Natural killer cell treated with Interleukin-12 subunit alpha and Interleukin-12 subunit beta and Interleukin-15 and Interleukin-18, amount 100 ng/mL, for 72 hours (primary cell): ENCODE measurements around the gene CTXN1. TPM values are rescaled to one million over a fixed set of nuclear protein-coding genes. Genes with fewer than 3 reads are reported as not detected.
A peak's percentile ranks its signal among the peaks of the same experiment; 100 is the strongest.
"Not testable (repeated sequence)": the region's sequence is repeated elsewhere in the genome, so short reads cannot be mapped to it uniquely, and the experiment has no call there.

Experiments
- ATAC-seq, 2 donors: fragments of 150-1000 bp; cut with Tn5 transposase in 1 of 2; sonication (Bioruptor Pico), chemical (Tn5 transposase) in 1 of 2; 2 replicates each; pipeline ENCODE4 v1.10.0; 2021
- DNase-seq: peaks from one replicate; pipeline ENCODE4 v3.0.0; 2022; ENCODE audit warnings: low spot score
- H3K27ac Mint-ChIP-seq, 2 donors: 1 replicate in 1 of 2; 2 replicates in 1 of 2; pipeline ENCODE4 v1.8.0; 2022; ENCODE audit warnings: mixed read lengths in 2 of 2, mild to moderate bottlenecking in 1 of 2, moderate library complexity in 1 of 2
- H3K27me3 Mint-ChIP-seq, 2 donors: 1 replicate in 1 of 2; 2 replicates in 1 of 2; pipeline ENCODE4 v1.8.0; 2022; ENCODE audit warnings: mixed read lengths in 2 of 2
- H3K36me3 Mint-ChIP-seq: one replicate; pipeline ENCODE4 v1.8.0; 2022; ENCODE audit warnings: mixed read lengths
- H3K4me1 Mint-ChIP-seq, 2 donors: 1 replicate in 1 of 2; 2 replicates in 1 of 2; pipeline ENCODE4 v1.8.0; 2022; ENCODE audit warnings: low read depth in 2 of 2, mixed read lengths in 2 of 2, mild to moderate bottlenecking in 1 of 2
- H3K4me3 Mint-ChIP-seq: one replicate; pipeline ENCODE4 v1.8.0; 2022; ENCODE audit warnings: mixed read lengths
- H3K9me3 Mint-ChIP-seq: 2 replicates; pipeline ENCODE4 v1.8.0; 2022; ENCODE audit warnings: mixed read lengths
- total RNA-seq, 2 donors: library from RNA; stranded (reverse); gene quantifications; one replicate each; pipeline ENCODE4 v1.2.3, GENCODE V29; 2022

CTXN1 gene
- total RNA-seq, 2 donors from 2014 or later: 0.33 TPM; not detected in 1

DNA sequence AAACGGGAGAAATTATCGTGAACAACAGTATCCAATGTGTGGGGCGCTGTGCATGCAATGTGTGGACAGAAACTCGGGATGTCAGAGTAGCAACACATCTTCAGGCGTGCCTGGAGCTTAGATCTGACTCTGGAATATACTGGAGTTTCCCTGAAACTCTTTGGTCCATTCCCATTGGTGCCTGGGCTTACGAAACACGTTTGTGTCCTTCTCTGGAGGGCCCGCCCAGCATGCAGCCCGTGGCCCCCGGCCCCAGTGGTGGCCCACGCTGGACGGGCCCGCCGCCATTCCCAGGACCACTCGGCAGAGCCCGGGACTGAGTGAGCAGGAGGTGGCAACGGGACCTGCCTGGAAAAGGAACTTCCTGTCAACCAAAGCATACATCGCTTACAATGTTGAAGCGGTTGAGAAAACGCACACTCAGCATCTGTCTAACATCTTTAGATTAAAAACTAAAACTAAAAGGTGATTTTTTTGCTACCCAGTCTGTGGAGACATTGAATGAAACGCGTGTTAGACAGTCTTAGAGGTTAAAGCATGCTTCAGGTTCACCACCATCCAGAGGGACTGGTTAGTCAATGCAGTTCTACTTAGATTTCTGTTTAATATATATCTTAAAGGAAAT is 36.8 kb upstream of the CTXN1 start:
- DNase-seq: no peak
- no peaks in the 10 kb centered on the region for H3K9me3 Mint-ChIP-seq
- no peak for ATAC-seq
- no peak overlapping the region for H3K4me3 Mint-ChIP-seq
- H3K27ac Mint-ChIP-seq: no peak overlapping the region
- peaks cover 0 to 8% of the 10 kb centered on the region in 2 donors for H3K4me1 Mint-ChIP-seq
- no peaks in the 10 kb centered on the region for H3K27me3 Mint-ChIP-seq
- H3K36me3 Mint-ChIP-seq: peaks cover 10% of the 10 kb centered on the region

DNA sequence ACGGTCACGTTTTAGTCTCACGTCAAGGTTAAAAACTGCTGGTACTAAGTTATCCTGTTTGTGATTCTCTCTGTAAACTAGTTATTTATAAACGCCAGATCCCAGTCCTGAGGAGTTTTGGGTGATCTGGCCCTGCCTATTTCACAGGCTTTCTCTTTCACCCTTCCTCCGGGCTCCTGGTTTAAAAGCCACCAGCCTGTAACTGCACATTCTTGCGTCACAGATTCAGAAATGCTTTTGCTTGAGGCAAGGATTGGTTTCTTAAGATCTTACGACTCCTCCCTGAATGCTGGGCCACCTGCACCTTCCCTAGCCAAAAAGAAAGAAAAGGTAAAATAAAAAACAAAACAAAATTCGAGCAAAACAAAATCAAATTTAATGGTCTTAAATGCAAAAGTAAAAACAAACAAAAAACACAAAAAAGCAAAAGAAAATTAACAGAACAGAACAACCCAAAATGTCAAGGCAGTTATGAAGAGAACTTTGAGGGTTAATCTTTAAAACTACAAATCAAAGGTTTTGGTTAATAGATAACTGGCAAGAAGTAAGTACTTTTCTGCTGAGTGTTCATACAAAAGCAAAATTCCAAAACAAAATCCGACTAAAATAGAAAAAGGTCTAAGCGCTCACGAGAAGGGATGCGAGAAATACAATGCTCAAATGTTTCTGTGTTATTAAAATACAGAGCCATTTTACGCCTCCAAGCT is 36.1 kb upstream of the CTXN1 start:
- no peaks in the 10 kb centered on the region for H3K9me3 Mint-ChIP-seq
- H3K4me3 Mint-ChIP-seq: no peak overlapping the region
- peak overlapping the region in 1 of 2 donors; percentile 38 for H3K27ac Mint-ChIP-seq
- DNase-seq: no peak
- ATAC-seq: no peak
- H3K4me1 Mint-ChIP-seq: peaks cover 0 to 7% of the 10 kb centered on the region in 2 donors
- peaks cover 10% of the 10 kb centered on the region for H3K36me3 Mint-ChIP-seq
- no peaks in the 10 kb centered on the region for H3K27me3 Mint-ChIP-seq

DNA sequence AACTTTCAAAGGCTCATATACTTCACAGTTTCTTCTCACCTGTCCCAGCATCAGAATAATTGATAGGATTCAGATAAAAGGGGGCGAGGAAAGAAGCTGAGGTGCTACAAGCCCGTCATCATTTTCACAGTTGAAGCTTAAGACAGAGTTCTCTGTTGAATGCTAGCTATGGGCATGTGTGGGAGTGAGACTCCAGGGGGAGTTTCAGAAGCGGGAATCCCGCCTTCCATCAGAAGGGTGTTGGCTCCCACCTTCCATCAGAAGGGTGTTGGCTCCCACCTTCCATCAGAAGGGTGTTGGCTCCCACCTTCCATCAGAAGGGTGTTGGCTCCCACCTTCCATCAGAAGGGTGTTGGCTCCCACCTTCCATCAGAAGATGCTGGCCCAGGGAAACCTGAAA is 35.1 kb upstream of the CTXN1 start:
- H3K9me3 Mint-ChIP-seq, ATAC-seq, H3K27me3 Mint-ChIP-seq, H3K27ac Mint-ChIP-seq, H3K4me1 Mint-ChIP-seq, DNase-seq, H3K4me3 Mint-ChIP-seq, H3K36me3 Mint-ChIP-seq: not testable (repeated sequence)

DNA sequence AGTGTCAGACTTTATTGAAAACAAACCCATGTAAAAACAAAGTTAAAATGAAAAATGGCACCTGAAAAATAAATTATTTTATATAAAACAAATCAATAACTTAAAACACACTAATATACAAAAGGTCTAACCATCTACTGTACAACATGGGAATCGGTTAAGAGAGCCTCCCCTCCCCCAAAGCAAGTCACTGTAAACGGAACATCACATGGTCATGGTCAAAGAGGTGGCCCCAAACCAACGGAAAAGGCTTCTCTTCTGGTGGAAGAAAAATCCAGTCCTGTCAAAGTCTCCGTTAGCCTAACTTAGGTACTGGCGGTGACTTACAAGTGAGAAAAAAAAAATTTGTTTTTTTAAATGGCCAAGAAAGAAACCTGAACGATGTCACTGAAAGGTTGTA is 33.3 kb upstream of the CTXN1 start:
- H3K4me3 Mint-ChIP-seq: no peak overlapping the region
- peaks cover 0 to 4% of the 10 kb centered on the region in 2 donors for H3K4me1 Mint-ChIP-seq
- no peaks in the 10 kb centered on the region for H3K27me3 Mint-ChIP-seq
- DNase-seq: no peak
- peaks cover 6% of the 10 kb centered on the region for H3K36me3 Mint-ChIP-seq
- H3K27ac Mint-ChIP-seq: no peak overlapping the region
- H3K9me3 Mint-ChIP-seq: no peaks in the 10 kb centered on the region
- ATAC-seq: no peak

DNA sequence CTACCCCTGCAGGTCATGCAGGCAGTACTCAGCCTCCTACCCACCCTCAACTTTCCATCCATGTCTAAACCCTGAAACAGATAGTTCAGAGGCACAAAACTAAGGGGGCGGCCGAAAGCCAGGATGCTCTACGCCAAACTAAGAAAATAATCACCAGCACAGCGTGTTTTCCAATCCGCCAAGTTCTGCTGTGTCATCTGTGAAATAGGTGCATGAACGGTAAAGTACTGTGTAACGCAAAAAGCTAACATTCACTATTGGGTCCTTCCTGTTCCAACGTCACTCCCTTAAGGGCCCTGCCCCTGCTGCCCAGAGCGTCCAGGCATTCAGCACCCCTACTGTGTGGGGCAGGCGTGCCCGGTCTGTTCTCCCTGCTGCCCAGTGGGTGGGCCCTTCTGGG is 29.8 kb upstream of the CTXN1 start:
- H3K27me3 Mint-ChIP-seq: no peaks in the 10 kb centered on the region
- no peaks in the 10 kb centered on the region for H3K9me3 Mint-ChIP-seq
- no peak for DNase-seq
- H3K36me3 Mint-ChIP-seq: no peaks in the 10 kb centered on the region
- no peak overlapping the region for H3K27ac Mint-ChIP-seq
- no peak overlapping the region for H3K4me3 Mint-ChIP-seq
- ATAC-seq: no peak
- peaks cover 0 to 4% of the 10 kb centered on the region in 2 donors for H3K4me1 Mint-ChIP-seq

DNA sequence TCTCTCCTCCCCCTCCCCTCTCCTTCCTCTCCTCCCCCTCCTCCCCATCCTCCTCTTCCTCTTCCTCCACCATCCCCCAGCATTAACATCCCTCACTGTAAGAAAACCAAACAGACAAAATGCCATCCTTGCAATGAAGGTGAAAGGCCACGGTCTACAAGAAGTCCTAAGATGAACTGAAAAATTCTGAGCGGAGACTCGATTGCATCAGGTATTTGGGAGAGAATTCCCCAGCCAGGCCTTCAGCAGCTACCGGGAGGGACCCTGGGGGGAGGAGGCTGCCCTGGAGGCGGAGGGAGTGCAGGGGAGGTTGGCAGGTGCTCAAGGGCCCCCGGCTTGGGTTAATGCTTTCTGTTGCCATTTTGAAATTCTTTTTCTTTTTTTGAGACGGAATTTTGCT is 27.6 kb upstream of the CTXN1 start:
- no peaks in the 10 kb centered on the region for H3K9me3 Mint-ChIP-seq
- no peaks in the 10 kb centered on the region for H3K36me3 Mint-ChIP-seq
- no peak overlapping the region for H3K4me3 Mint-ChIP-seq
- H3K4me1 Mint-ChIP-seq: peaks cover 0 to 4% of the 10 kb centered on the region in 2 donors
- ATAC-seq (no peak), DNase-seq (no peak)
- H3K27ac Mint-ChIP-seq: no peak overlapping the region
- no peaks in the 10 kb centered on the region for H3K27me3 Mint-ChIP-seq

DNA sequence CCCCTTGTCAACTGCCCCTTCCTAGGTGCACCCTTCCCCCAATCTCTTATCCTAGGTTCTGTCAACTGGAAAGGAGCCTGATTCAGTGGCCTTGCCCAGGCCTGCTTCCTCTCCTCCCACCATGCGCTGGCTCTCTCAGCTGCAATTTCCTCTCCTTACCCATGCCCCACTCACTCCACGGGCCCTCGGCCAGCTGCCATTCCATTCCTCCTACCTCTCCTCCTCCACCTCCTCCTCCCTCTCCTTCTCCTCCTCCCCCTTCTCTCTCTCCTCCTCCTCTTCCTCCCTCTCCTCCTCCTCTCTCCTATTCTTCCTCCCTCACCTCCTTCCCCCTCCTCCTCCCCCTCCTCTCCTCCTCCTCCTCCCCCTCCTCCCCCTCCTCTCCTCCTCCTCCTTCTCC is 27.1 kb upstream of the CTXN1 start:
- Mint-ChIP-seq H3K9me3 (no peaks in the 10 kb centered on the region), H3K27ac (no peak overlapping the region), H3K4me3 (no peak overlapping the region), H3K4me1 (peaks cover 0 to 4% of the 10 kb centered on the region in 2 donors), H3K27me3 (no peaks in the 10 kb centered on the region), H3K36me3 (no peaks in the 10 kb centered on the region)
- no peak for DNase-seq
- no peak for ATAC-seq

DNA sequence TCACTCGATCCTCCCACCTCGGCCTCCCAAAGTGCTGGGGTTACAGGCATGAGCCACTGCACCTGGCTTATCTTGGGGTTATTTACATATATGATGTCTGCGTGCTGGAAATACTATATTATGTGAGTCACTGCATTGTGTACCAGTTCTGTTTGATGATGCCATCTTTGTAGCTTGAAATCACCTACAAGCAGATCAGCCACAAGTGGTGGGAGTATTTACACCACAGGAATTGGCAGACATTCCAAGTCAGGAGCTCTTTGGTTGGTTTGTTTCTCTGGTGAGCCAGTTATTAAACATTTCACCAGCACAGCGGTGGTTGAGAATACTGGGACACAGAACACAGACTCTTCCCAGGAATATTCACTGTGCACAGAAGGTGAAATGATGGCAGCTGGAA is 22.0 kb upstream of the CTXN1 start:
- Mint-ChIP-seq H3K9me3 (no peaks in the 10 kb centered on the region), H3K4me3 (no peak overlapping the region), H3K27ac (no peak overlapping the region), H3K27me3 (no peaks in the 10 kb centered on the region), H3K4me1 (peaks cover 16 to 17% of the 10 kb centered on the region in 2 donors), H3K36me3 (no peaks in the 10 kb centered on the region)
- DNase-seq (no peak), ATAC-seq (no peak)

DNA sequence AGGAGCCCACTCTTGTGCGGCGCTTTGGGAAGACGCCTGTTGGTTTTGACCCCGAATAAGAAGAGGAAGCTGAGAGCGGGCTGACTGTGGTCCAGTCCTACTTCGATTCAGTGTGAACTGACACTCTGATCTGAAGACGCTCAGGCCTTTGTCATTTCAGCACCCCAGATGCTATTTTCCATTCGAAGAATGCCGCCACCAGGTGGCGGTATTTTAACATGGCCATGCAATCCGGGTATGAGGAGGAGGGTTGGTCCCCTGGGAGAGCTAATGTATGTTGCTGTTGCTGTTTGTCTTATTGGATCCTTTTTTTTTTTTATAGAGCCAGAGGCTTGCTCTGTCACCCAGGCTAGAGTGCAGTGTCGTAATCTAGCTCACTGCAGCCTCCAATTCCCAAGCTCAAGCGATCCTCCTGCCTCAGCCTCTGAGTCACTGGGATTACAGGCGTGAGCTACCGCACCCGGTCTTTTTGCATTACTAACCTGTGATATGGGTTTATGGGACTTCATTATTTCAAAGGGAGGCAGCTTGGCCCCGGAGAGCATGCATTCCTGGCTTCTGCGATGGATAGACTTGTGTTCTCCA is 18.3 kb upstream of the CTXN1 start:
- Mint-ChIP-seq H3K4me1 (peaks cover 23 to 25% of the 10 kb centered on the region in 2 donors), H3K36me3 (no peaks in the 10 kb centered on the region), H3K9me3 (no peaks in the 10 kb centered on the region), H3K27ac (peak overlapping the region; percentile 88 to 92), H3K4me3 (peak overlapping the region; percentile 97), H3K27me3 (no peaks in the 10 kb centered on the region)
- peak; percentile 54 to 57 for ATAC-seq
- peak; percentile 82 for DNase-seq

DNA sequence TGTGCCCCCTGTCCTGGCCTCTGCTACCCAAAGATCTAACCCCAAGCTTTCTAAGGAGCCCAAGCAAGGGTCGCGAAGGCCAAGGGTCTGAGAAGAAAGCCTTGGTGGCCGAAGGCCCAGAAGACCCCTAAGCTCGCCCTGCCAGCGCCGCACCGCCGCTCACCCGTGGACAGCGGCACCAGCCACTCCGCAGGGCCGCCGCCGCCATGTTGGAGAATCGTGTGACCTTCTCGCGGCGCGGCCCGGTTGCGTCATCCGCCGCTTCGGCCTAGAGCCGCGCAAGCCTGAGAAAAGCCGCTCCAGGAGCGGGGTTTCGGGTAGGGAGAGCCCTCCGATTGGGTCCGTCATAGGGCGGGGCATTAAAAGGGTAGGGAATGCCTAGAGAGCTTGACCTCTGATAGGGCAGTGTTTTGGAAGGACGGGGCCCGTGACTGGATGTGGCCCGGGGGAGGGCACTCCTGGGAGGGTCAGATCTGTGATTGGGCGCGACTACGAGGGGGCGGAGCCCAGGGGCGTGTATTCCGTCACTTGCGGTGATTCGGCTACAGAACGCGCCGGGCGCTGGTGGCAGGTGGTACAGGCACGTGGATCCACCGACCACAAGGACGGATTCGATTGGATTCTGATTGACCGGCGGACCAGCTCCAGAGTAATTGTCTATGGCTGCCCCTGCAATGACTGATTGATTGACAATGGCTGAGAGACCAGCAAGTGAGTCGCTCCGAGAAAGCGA is 17.7 kb upstream of the CTXN1 start, which contains the start of gene TIMM44:
TIMM44 (minus strand) TSS at position 223 of the 733 bp plus-strand sequence; CDS start at position 208, 15 bp downstream.
- peak; percentile 99 to 100 for ATAC-seq
- peak; percentile 99 for DNase-seq
- Mint-ChIP-seq H3K27me3 (no peaks in the 10 kb centered on the region), H3K36me3 (peaks cover 5% of the 10 kb centered on the region), H3K4me3 (peak within 1 kb of the TSS; percentile 97), H3K4me1 (peaks cover 23 to 25% of the 10 kb centered on the region in 2 donors), H3K27ac (peak within 1 kb of the TSS; percentile 88 to 92), H3K9me3 (no peaks in the 10 kb centered on the region)

DNA sequence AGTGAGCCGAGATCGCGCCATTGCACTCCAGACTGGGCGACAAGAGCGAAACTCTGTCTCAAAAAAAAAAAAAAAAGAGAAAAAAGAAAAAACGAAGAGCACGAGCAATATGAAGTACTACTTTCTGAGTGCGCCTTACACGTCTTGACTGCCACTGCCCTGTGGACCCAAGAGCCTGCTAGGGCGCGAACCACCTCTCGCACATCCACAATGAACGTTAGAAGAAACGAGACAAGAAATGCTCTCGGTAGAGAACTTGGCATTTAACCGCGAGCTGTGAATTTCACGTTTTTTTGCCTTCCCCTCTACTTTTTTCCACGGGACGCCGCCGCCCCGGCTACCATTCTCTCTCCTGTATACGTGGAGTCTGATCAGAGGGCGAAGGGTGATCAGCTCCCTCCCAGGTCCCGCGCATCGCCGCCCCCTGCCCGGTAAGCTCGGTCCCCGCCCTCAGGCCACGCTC is 17.1 kb upstream of the CTXN1 start:
- DNase-seq (no peak), ATAC-seq (peak in 1 of 2 donors; percentile 9)
- Mint-ChIP-seq H3K9me3 (no peaks in the 10 kb centered on the region), H3K4me3 (peak overlapping the region; percentile 97), H3K4me1 (peaks cover 23 to 25% of the 10 kb centered on the region in 2 donors), H3K27me3 (no peaks in the 10 kb centered on the region), H3K27ac (peak overlapping the region; percentile 88 to 92), H3K36me3 (peaks cover 6% of the 10 kb centered on the region)

DNA sequence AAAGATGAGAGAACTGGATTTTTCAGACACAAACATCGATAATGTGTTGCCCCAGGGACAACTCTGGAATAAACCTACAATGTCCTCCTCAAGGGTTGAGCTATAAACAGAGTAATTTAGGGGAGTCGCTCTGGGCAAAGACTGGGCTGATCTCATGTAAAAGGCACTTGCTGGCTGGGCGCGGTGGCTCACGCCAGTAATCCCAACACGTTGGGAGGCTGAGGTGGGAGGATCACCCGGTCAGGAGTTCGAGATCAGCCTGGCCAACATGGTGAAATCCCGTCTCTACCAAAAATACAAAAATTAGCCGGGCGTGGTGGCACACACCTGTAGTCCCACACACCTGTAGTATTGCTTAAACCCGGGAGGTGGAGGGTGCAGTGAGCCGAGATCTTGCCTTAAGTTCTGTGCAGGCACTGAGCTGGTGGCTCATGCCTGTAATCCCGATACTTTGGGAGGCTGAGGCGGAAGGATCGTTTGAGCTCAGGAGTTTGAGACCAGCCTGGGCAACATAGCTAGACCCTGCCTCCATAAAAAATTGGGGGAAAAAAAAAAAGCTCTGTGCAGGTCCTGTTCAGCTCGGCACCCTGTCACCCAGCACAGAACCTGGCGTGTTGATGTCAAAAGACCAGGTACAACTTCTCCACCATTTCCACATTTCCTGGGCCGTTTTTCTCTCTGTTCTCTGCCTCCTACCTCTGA is 16.1 kb upstream of the CTXN1 start:
- DNase-seq: no peak
- H3K27me3 Mint-ChIP-seq: no peaks in the 10 kb centered on the region
- no peaks in the 10 kb centered on the region for H3K9me3 Mint-ChIP-seq
- H3K27ac Mint-ChIP-seq: peak overlapping the region in 1 of 2 donors; percentile 92
- no peak for ATAC-seq
- H3K36me3 Mint-ChIP-seq: peaks cover 6% of the 10 kb centered on the region
- H3K4me3 Mint-ChIP-seq: peak overlapping the region; percentile 97
- peaks cover 23 to 25% of the 10 kb centered on the region in 2 donors for H3K4me1 Mint-ChIP-seq

DNA sequence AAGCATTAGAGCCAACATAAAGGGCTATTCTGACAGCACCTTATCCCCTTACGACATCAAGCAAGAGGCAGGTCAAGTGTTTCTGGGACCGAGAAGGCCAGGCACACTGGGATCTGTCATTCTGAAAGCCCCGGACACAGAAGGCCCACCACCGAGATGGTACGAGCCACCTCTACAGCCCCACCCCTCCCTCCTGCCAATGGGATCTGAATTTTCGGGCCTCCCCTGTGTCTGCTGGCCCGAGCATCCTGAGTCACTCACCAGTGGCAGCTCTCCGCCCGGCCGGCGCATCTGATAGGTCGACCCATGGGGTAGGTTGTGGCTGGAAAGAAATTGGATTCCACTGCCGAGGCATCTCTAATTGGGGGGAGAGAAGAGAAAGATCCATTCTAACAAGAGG is 14.9 kb upstream of the CTXN1 start:
- peaks cover 23 to 25% of the 10 kb centered on the region in 2 donors for H3K4me1 Mint-ChIP-seq
- no peaks in the 10 kb centered on the region for H3K27me3 Mint-ChIP-seq

More for the DNA sequence above, 14.9 kb upstream of the CTXN1 start:
- peak overlapping the region; percentile 59 for H3K4me3 Mint-ChIP-seq
- no peaks in the 10 kb centered on the region for H3K9me3 Mint-ChIP-seq
- H3K36me3 Mint-ChIP-seq: peaks cover 6% of the 10 kb centered on the region
- ATAC-seq (no peak), DNase-seq (no peak)
- H3K27ac Mint-ChIP-seq: peak overlapping the region in 1 of 2 donors; percentile 28
